ENCODE measurements around the gene NUP93.
A peak's percentile ranks its signal among the peaks of the same experiment; 100 is the strongest.

NUP93 gene

GRCh38 chr16:56743840-56744239 is 13.9 kb downstream of the NUP93 start:
- DNase-seq (ENCODE audit: low spot score): peak; percentile 44

GRCh38 chr16:56744996-56745640 is 15.2 kb downstream of the NUP93 start:
- DNase-seq (ENCODE audit: low spot score): no peak

GRCh38 chr16:56747486-56748045 is 17.6 kb downstream of the NUP93 start:
- DNase-seq (ENCODE audit: low spot score): no peak

DNA sequence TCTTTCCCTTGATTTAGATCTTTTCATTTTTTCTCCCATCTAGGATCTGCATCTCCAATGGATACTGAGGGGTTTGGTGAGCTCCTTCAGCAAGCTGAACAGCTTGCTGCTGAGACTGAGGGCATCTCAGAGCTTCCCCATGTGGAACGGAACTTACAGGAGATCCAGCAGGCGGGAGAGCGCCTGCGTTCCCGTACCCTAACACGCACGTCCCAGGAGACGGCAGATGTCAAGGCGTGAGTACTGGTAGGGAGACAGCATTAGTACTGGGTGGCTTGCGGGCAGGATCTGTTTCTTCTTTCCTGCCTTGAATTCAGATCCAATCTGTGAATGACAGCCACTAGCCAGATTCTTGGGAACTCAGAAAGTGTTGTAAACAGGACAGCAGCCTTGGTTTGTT is 18.3 kb downstream of the NUP93 start:
- DNase-seq (ENCODE audit: low spot score): no peak

DNA sequence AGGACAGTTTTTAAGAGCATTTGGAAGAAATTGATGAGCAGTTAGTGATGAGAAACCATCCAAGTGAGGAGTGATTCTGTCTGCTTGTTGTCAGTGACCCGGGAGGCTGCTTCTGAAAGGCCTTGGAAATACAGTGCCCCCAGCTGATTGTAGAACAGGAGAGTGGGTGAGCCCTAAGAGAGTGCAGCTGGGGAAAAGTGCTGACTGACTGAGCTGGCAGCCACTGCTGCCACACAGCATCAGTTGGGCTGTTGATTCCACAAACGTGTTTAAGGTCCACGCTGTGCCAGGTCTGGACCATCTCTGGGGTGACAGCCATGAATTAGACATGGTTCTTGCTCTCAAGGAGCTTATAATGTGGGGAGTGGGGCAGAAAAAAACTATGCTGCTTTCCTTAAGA is 18.9 kb downstream of the NUP93 start:
- DNase-seq (ENCODE audit: low spot score): no peak

GRCh38 chr16:56749672-56750491 is 20.0 kb downstream of the NUP93 start:
- DNase-seq (ENCODE audit: low spot score): peak; percentile 12

DNA sequence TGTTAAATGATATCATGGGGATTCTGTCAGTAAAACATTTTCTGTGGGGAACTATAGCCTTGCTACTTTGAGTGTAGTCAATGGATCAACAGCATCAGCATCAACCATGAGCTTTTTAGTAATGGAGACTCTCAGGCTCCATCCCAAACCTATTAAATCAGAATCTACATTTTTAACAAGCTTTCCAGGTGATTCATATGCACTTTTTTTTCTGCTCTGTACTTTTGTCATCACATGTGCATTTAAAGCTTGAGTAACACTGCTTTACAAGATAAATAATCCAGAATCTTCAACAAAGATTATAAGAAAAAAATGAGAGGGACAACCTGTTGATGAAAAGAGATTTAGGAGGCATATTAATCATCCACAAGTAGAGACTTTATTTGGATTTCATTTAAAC is 23.5 kb downstream of the NUP93 start:
- DNase-seq (ENCODE audit: low spot score): peak; percentile 11

GRCh38 chr16:56755038-56755437 is 25.1 kb downstream of the NUP93 start:
- no peak for DNase-seq (ENCODE audit: low spot score)

DNA sequence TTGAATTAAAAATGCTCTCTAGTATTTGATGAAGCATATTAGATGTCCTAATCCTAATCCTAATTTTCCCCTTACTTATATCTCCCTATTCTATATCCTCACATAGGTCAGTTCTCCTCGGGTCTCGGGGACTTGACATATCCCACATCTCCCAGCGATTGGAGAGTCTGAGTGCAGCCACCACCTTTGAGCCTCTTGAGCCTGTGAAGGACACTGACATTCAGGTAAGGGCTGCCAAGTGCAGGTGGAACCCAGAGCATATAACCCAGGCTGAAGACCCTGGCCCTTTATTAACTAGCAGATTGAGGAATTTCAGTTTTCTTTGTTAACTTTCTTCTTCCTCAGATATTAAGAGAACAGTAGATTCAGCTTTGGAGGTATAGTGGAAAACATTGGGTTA is 28.5 kb downstream of the NUP93 start:
- DNase-seq (ENCODE audit: low spot score): no peak

DNA sequence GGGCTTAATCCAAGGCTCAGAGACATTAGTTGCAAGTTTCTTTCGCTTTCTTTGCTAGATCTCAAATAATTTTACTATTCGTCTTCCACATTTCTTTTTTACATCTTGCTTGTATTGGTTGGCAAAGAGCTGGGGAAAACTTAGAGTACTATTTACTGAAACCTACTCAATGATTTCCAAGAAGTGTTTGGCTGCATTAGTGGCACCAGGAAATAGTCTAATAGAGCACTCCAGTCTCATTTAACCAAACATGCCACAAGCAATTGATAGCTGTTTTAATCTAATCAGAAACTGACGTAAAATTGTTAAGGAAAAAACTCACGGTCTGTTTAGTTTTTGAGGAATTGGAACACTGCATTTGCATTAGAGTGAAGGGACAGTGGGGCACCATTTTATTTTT is 29.0 kb downstream of the NUP93 start:
- no peak for DNase-seq (ENCODE audit: low spot score)

DNA sequence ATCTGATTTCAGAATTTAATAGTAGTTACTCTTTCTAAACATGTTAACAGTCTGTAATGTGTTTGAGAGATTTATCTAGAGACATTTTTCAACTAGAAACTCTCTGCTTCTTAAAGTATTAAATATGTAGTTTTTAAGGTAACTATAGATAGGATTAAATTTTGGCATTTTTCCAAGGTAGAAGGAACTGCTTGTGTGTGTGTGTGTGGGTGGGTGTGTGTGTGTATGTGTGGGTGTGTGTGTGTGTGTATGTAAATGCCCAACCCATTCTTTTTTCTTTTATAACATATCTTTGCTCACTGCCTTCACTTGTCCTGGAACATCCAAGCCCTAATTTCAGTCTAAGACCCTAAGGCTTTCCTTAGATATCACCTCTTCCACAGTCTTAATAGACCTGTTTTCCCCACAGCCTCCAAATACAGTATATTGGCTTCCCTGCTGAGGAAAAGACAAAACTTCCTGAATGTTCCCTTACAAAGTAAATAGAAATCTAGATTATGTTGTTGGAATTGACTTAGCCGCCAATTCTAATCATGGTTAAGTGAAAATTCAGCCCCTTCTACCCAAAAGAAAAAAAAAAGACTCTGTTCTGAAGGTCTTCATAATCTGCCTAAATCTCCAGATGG is 33.5 kb downstream of the NUP93 start:
- no peak for DNase-seq (ENCODE audit: low spot score)

DNA sequence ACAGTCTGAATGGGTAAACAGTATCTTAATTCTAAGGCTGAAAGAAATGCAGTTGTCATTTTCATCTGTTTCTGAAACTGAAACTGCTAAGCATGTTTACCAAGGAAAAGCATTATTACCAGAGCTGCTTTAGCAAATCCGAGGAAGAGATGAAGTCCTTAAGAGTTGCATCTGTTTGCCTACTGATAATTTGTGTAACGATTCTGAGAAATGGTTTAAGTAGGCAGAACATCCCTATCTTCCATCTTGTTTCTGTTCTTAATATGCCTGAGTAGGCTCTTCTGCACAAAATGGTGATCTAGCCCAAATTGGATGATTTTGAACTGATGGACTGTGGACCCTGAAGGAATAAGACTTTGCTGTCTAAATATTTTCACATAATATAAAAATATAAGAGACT is 34.9 kb downstream of the NUP93 start:
- no peak for DNase-seq (ENCODE audit: low spot score)

GRCh38 chr16:56765949-56766348 is 36.0 kb downstream of the NUP93 start:
- no peak for DNase-seq (ENCODE audit: low spot score)

GRCh38 chr16:56767024-56767423 is 37.1 kb downstream of the NUP93 start:
- no peak for DNase-seq (ENCODE audit: low spot score)

GRCh38 chr16:56769677-56770076 is 39.7 kb downstream of the NUP93 start:
- DNase-seq (ENCODE audit: low spot score): no peak

DNA sequence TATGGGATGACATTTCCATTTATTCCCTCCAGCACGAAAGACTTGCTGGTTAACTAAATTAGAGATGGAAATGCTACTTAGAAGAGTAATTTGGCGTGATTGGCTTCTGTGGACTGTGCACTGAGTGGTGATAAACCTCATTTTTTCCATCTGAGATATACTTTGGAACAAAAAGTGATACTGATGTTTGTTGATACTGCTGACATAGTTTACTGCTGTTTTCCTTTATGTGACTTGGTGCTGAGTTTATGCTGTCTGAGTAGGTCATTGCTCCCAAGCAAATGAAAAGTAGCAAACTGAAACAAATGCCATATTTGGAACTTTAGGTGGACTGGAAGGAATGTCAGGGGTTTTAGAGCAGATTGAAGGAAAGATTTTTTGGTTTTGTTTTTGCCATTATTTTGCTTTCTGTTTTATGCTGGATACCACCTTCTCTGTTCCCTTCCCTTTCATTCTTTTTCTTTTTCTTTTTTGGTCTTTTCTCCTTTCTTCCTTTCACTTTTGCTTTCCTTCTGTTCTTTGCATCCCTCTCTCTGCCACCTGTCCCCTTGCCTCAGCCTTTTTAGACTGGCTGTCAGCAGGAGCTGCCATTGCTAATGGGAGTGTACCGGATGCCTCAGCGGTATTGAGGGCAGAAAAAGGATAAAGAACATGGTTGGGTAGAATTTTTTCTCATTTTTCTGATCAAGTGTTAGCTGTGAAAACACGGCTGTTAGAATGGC is 41.8 kb downstream of the NUP93 start:
- peak; percentile 18 for DNase-seq (ENCODE audit: low spot score)

- no peak for DNase-seq (ENCODE audit: low spot score)
These were observed 43.6 kb downstream of the NUP93 start for GRCh38 chr16:56773532-56773931.

- no peak for DNase-seq (ENCODE audit: low spot score)
These were observed 44.2 kb downstream of the NUP93 start for GRCh38 chr16:56774016-56774680.

DNA sequence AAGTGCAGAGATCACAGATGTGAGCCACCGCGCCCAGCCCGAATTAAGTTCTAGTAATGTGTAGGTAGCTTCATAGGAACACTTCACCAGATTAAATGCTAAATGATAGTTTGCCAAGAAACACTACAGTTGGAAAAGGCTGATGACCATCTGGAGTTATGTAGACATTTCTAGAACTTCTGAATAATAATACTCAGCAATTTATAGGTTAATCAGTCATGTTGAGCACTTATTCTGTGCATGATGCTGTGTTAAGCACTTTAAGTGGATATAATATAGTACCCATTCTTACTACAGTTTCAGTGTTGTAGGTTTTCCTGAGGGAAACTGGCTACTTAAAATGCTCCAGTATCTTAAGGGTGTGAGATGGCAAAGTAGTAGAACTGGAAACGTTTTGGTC is 45.2 kb downstream of the NUP93 start:
- DNase-seq (ENCODE audit: low spot score): no peak

GRCh38 chr16:56776562-56776961 is 46.6 kb downstream of the NUP93 start:
- peak; percentile 31 for DNase-seq (ENCODE audit: low spot score)

- no peak for DNase-seq (ENCODE audit: low spot score)
These were observed 47.1 kb downstream of the NUP93 start for GRCh38 chr16:56777001-56777400.

DNA sequence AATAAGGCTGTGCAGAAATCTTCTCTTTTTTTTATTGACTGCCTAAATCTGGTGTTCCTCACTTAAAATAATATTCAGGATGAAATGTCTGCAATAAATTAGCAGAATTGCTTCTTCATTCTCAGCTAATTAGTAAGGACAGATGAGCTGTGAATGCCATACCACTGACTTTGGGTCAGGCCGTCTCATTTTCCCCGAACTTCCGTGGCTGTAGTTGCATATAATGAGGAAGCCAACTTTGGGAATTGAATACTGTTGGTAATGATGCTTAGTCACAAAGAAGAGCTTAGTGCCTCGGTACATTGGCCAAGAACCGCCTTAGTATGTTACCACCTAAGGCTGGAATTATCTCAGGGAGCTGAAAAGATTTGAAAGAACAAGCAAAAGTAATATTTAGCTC is 47.6 kb downstream of the NUP93 start:
- DNase-seq (ENCODE audit: low spot score): peak; percentile 27

Data from GM03348 (cell line).